Adrenal gland (tissue), 12 donors: Measurements from ENCODE around the gene ANKS1B. TPM values are rescaled to one million over a fixed set of nuclear protein-coding genes. Genes with fewer than 3 reads are reported as not detected.

Experiments used
- DNase-seq, 7 donors: peaks; one replicate each; pipeline ENCODE4 v3.0.0-alpha.2; 2019 to 2020
- H3K27ac ChIP-seq, 5 donors: fragments of 200-600 bp; sonication (generic) in 4 of 5; 1 replicate in 3 of 5; 2 replicates in 2 of 5; pipeline versions ENCODE4 v1.5.1 to v1.8.0; 2016 to 2020; ENCODE audit warnings: mild to moderate bottlenecking in 1 of 5
- H3K27me3 ChIP-seq: fragments of 200-600 bp; 2 replicates; pipeline ENCODE4 v1.8.0; 2021
- H3K36me3 ChIP-seq, 2 donors: fragments of 200-600 bp; replicated peaks in 1 of 2; 1 replicate in 1 of 2; 2 replicates in 1 of 2; pipeline versions ENCODE4 v1.5.1 to v1.8.0; 2018 to 2022
- H3K4me1 ChIP-seq, 2 donors: fragments of 200-600 bp; replicated peaks in 1 of 2; 1 replicate in 1 of 2; 2 replicates in 1 of 2; pipeline versions ENCODE4 v1.5.1 to v1.8.0; 2018 to 2021
- H3K4me3 ChIP-seq, 4 donors: fragments of 200-600 bp; sonication (generic) in 3 of 4; one replicate each; pipeline ENCODE4 v1.5.1; 2016 to 2018
- H3K9me3 ChIP-seq, 3 donors: fragments of 200-600 bp; sonication (generic) in 1 of 3; replicated peaks in 1 of 3; 1 replicate in 2 of 3; 2 replicates in 1 of 3; pipeline versions ENCODE4 v1.5.1 to v1.8.0; 2016 to 2021
- CTCF ChIP-seq, 6 experiments: fragments of 450-650 bp in 4 of 6; fragments of 200-600 bp in 2 of 6; sonication (generic) in 1 of 6; IDR thresholded peaks; 1 replicate in 5 of 6; 2 replicates in 1 of 6; pipeline versions ENCODE4 v1.5.1 to v1.8.0; 2016 to 2021; ENCODE audit warnings: antibody characterized with exemption in 6 of 6, mild to moderate bottlenecking in 2 of 6, moderate library complexity in 1 of 6
- POLR2A ChIP-seq, 2 donors: fragments of 450-650 bp; IDR thresholded peaks; one replicate each; pipeline ENCODE4 v1.6.1; 2017; ENCODE audit warnings: antibody characterized with exemption in 2 of 2, mild to moderate bottlenecking in 2 of 2, moderate library complexity in 1 of 2
- WGBS, 4 donors: extraction: QIAGEN DNeasy Blood & Tissue Kit in 2 of 4; methylation state at CpG; one replicate each; pipeline versions ENCODE4 v1.1.5 to v1.1.7; 2013 to 2017; 5-methylcytosine and 5-hydroxymethylcytosine counted together
- intact Hi-C, 2 donors: fragments of 100-400 bp; cut with DNase I; formaldehyde crosslinking; loops; one replicate each; pipeline versions ENCODE4 v1.14.1 to v1.15.0; 2022 to 2023
- polyA plus RNA-seq, 3 donors: library from polyadenylated mRNA; stranded (reverse); fragments of 200-250 nt in 2 of 3; fragments of 350-450 nt in 1 of 3; fragmentation: Illumina TruSeq in 1 of 3; extraction: RNeasy Lipid Tissue Mini Kit (QIAGEN cat#74804) in 1 of 3; gene quantifications; one replicate each; pipeline ENCODE4 v1.2.3, GENCODE V29; 2013 to 2014
- total RNA-seq, 9 donors: library from RNA; depleted of rRNA in 4 of 9; stranded (reverse); fragments of >200 nt in 4 of 9; fragments of 120-200 nt in 1 of 9; fragmentation: NEBNext Ultra II Directional in 1 of 9; extraction: Animal tissue kit (Norgen Biotek cat#: 25700) in 1 of 9; gene quantifications; one replicate each; pipeline versions ENCODE4 v1.1.0 to v1.2.4, GENCODE V29; 2013 to 2023
- donor health status: healthy with polysubstance abuse.
- donor health status: Bipolar disorder and iron deficiency.
- donor health status: DM: yes; HTN: yes; CAD: no.
- donor health status: DM: no; HTN: no; CAD: no.
- donor health status: DM: no; HTN: no; CAD: no.
- donor health status: DM: yes; HTN: yes; CAD: no.

ANKS1B gene
- total and polyA plus RNA-seq, 12 donors: 1.3 to 28.1 (median 8.0) TPM

DNA sequence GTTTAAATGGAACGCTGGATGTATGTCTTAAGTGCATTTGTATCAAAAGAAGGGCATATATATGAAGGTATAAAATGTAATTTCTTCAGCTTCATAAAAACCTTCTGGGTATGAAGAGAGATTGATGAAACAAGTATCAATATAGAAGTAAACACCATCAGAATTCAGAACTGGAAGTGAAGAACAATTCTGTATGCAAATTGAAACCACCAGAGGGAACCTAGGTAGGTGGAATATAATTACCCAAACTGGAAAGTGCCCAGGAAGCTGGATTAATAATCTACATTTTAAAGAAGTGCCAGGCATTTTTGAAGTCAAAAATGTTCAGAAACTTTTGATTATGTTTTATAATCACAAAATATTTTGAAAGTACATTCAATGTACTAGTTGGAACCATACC lies 673.4 kb downstream of the ANKS1B start:
- WGBS, 4 donors: 83 to 100% (median 90%) methylated on average over 1 of the region's 1 CpG

GRCh38 chr12:99309812-99310211 lies 674.9 kb downstream of the ANKS1B start:
- no peaks in the 10 kb centered on the region for H3K4me1 ChIP-seq
- WGBS, 4 donors: 68 to 71% (median 70%) methylated on average over 2 of the region's 2 CpGs

More for the DNA sequence above, 673.4 kb downstream of the ANKS1B start:
- H3K27ac ChIP-seq: no peak overlapping the region
- no peak overlapping the region for H3K4me3 ChIP-seq
- H3K27me3 ChIP-seq: no peaks in the 10 kb centered on the region
- intact Hi-C loops: no loop called here
- H3K9me3 ChIP-seq: no peaks in the 10 kb centered on the region
- H3K36me3 ChIP-seq: no peaks in the 10 kb centered on the region
- no peak for TF ChIP-seq CTCF (IDR thresholded peaks at IDR 0.05)
- TF ChIP-seq POLR2A (IDR thresholded peaks at IDR 0.05): no peak
- DNase-seq: no peak
- no peaks in the 10 kb centered on the region for H3K4me1 ChIP-seq

DNA sequence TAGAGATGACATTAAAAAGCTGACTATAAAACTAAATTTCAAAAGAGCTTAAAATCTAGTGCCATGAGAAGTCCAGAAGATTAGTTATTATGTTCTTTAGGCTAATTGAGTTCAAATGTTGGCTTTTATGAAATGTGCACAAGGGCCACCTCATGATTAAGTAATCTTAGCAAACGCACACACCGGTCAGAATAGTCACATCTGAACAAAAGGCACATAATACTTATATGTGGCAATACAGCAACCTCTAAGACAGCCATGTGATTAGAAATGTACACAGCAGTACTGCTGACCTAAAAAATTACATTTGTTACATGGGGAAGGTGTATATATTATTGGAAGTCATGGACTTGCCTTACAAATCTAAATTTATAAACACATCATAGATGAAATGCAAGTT lies 681.9 kb downstream of the ANKS1B start:
- Histone ChIP-seq H3K27me3 (no peaks in the 10 kb centered on the region), H3K27ac (no peak overlapping the region), H3K36me3 (no peaks in the 10 kb centered on the region), H3K4me3 (no peak overlapping the region), H3K9me3 (no peaks in the 10 kb centered on the region), H3K4me1 (no peaks in the 10 kb centered on the region)
- no peak for DNase-seq
- intact Hi-C loops: no loop called here
- WGBS, 4 donors: 67 to 87% (median 83%) methylated on average over 2 of the region's 2 CpGs
- TF ChIP-seq POLR2A (IDR thresholded peaks at IDR 0.05) (no peak), CTCF (IDR thresholded peaks at IDR 0.05) (no peak)

More at GRCh38 chr12:99309812-99310211, 674.9 kb downstream of the ANKS1B start:
- no peaks in the 10 kb centered on the region for H3K9me3 ChIP-seq
- H3K4me3 ChIP-seq: no peak overlapping the region
- H3K27me3 ChIP-seq: no peaks in the 10 kb centered on the region
- H3K27ac ChIP-seq: no peak overlapping the region
- TF ChIP-seq CTCF (IDR thresholded peaks at IDR 0.05) (no peak), POLR2A (IDR thresholded peaks at IDR 0.05) (no peak)
- no peaks in the 10 kb centered on the region for H3K36me3 ChIP-seq
- intact Hi-C loops: no loop called here
- no peak for DNase-seq

GRCh38 chr12:99287136-99287535 lies 697.6 kb downstream of the ANKS1B start:
- H3K27ac ChIP-seq: no peak overlapping the region
- H3K4me3 ChIP-seq: no peak overlapping the region
- TF ChIP-seq CTCF (IDR thresholded peaks at IDR 0.05) (no peak), POLR2A (IDR thresholded peaks at IDR 0.05) (no peak)
- H3K27me3 ChIP-seq: no peaks in the 10 kb centered on the region
- H3K36me3 ChIP-seq: no peaks in the 10 kb centered on the region
- H3K9me3 ChIP-seq: peaks cover 0 to 19% (median 0%) of the 10 kb centered on the region in 3 donors
- 67 to 96% (median 85%) methylated on average over 1 of the region's 1 CpG for WGBS, 4 donors
- no peak for DNase-seq
- intact Hi-C loops: no loop called here
- H3K4me1 ChIP-seq: no peaks in the 10 kb centered on the region
